ENCODE results near the gene CWF19L2.
"Not testable (repeated sequence)": the region's sequence is repeated elsewhere in the genome, so short reads cannot be mapped to it uniquely, and the experiment has no call there.

CWF19L2 gene

DNA sequence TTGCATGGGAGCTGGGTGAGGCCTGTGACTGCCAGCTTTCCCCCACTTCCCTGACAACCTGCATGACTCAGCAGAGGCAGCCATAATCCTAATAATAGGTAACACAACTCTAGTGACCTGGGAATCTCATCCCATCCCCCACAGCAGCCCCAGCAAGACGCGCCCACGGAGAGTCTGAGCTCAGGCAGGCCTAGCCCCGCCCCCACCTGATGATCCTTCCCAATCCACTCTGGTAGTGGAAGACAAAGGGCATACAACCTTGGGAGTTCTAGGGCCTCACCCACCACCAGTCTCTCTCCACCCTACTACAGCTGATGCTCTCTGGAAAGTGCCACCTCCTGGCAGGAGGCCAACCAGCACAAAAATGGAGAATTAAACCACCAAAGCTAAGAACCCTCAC, 60.3 kb downstream of the CWF19L2 start:
- peak overlapping the region in 1 of 11 experiments; percentile 12; a peak in 1 of 22 replicates for H3K27ac ChIP-seq
- H3K4me1 ChIP-seq: no peaks in the 10 kb centered on the region
- no peak overlapping the region for H3K4me2 ChIP-seq
- H3K9ac ChIP-seq: no peak overlapping the region
- TF ChIP-seq Cebpa-rat (IDR thresholded peaks at IDR 0.05): no peak
- H3K4me3 ChIP-seq: no peak overlapping the region
- peaks cover 9 to 27% (median 18%) of the 10 kb centered on the region in 11 experiments; a peak in 19 of 22 replicates for H3K9me3 ChIP-seq (replicated peaks in 1 of 11)
- no peaks in the 10 kb centered on the region for H3K27me3 ChIP-seq
- H3K36me3 ChIP-seq: peaks cover 26 to 62% (median 37%) of the 10 kb centered on the region in 11 experiments
- H4K20me1 ChIP-seq: no peaks in the 10 kb centered on the region

DNA sequence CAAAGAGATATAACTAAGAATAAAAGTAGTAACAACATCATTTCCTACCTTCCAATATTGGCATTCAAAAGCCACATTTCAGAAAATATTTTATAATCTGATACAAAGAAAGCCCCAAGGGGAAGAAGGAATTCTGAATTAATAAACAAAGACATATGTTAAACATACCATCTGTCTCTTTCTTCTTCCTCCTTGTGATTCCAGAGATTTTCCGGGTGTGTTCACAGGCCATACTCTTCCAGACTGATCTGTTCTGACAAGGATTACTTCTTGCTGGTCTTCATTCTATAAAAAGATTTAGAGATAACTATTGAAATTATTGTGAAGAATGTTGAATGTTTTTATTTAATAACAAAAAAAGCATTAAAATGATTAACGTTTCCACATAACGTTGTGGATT, 65.0 kb downstream of the CWF19L2 start:
- Histone ChIP-seq H4K20me1 (no peaks in the 10 kb centered on the region), H3K4me1 (no peaks in the 10 kb centered on the region), H3K4me3 (no peak overlapping the region), H3K27me3 (no peaks in the 10 kb centered on the region), H3K27ac (no peak overlapping the region), H3K9me3 (replicated peaks in 1 of 11) (no peaks in the 10 kb centered on the region), H3K4me2 (no peak overlapping the region), H3K36me3 (peaks cover 39 to 85% (median 62%) of the 10 kb centered on the region in 11 experiments), H3K9ac (no peak overlapping the region)
- no peak for TF ChIP-seq Cebpa-rat (IDR thresholded peaks at IDR 0.05)

DNA sequence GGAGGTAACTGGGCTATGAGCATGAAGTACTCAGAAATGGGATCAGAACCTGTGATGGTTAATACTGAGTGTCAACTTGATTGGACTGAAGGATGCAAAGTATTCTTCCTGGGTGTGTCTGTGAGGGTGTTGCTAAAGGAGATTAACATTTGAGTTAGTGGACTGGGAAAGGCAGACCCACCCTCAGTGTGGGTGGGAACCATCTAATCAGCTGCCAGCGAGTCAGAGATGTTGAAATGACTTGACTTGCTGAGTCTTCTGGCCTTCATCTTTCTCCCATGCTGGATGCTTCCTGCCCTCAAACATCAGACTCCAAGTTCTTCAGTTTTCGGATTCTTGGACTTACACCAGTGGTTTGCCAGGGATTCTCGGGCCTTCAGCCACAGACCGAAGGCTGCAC, 66.9 kb downstream of the CWF19L2 start:
- not testable (repeated sequence) for H3K4me2 ChIP-seq; H3K27ac ChIP-seq; H3K9ac ChIP-seq; H3K9me3 ChIP-seq (replicated peaks in 1 of 11); H3K27me3 ChIP-seq; H3K4me1 ChIP-seq; H4K20me1 ChIP-seq; H3K4me3 ChIP-seq
- H3K36me3 ChIP-seq: peaks cover 41 to 87% (median 63%) of the 10 kb centered on the region in 11 experiments

DNA sequence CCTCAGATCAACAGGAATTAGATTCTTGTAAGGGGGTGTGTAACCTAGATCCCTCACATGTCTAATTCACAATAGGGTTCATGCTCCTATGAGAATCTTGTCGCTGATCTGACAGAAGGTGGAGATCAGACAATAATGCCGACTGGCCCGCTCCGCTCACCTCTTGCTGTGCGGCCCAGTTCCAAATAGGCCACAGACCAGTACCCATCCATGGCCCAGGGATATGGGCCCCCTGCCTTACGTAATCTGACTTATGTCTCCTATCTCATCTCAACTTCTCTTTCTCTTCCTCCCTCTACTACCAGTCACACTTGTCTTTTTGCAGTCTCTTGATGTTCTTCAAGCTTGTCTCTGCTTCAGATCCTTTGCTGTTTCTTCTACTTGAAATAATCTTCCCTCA, 70.0 kb downstream of the CWF19L2 start:
- Histone ChIP-seq H3K4me1 (no peaks in the 10 kb centered on the region), H3K9me3 (replicated peaks in 1 of 11) (no peaks in the 10 kb centered on the region), H4K20me1 (no peaks in the 10 kb centered on the region), H3K27me3 (no peaks in the 10 kb centered on the region), H3K4me2 (no peak overlapping the region), H3K9ac (no peak overlapping the region), H3K36me3 (peaks cover 35 to 85% (median 62%) of the 10 kb centered on the region in 11 experiments), H3K27ac (no peak overlapping the region), H3K4me3 (no peak overlapping the region)
- no peak for TF ChIP-seq Cebpa-rat (IDR thresholded peaks at IDR 0.05)

DNA sequence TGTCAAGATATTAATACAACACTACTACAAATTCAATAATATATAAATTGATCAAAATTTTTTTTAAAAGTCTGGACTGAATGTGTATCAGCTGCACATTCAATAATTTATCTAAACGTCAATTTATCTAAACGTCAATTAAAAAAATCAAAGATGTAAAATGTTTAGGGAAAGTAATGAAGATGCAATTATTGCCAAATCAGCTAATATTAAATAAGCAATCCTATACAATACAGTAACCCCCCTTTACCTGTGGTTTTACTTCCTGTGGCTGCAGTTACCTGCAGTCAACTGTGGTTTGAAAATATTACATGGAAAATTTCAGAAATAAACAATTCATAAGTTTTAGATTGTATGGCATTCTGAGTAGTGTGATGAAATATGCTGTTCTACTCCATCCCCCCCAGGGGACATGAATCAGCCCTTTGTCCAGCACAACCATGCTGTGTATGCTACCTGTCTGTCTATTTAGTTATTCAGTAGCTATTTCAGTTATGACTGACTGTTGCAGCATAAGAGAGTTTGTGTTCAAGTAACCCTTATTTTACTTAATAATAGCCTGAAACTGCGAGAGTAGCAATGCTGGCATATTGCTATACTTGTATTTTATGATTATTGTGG, 72.2 kb downstream of the CWF19L2 start:
- Histone ChIP-seq H3K4me2 (no peak overlapping the region), H3K4me3 (no peak overlapping the region), H4K20me1 (no peaks in the 10 kb centered on the region), H3K27me3 (no peaks in the 10 kb centered on the region), H3K9me3 (replicated peaks in 1 of 11) (no peaks in the 10 kb centered on the region), H3K4me1 (no peaks in the 10 kb centered on the region), H3K36me3 (peaks cover 13 to 70% (median 43%) of the 10 kb centered on the region in 11 experiments), H3K27ac (no peak overlapping the region), H3K9ac (no peak overlapping the region)
- no peak for TF ChIP-seq Cebpa-rat (IDR thresholded peaks at IDR 0.05)

DNA sequence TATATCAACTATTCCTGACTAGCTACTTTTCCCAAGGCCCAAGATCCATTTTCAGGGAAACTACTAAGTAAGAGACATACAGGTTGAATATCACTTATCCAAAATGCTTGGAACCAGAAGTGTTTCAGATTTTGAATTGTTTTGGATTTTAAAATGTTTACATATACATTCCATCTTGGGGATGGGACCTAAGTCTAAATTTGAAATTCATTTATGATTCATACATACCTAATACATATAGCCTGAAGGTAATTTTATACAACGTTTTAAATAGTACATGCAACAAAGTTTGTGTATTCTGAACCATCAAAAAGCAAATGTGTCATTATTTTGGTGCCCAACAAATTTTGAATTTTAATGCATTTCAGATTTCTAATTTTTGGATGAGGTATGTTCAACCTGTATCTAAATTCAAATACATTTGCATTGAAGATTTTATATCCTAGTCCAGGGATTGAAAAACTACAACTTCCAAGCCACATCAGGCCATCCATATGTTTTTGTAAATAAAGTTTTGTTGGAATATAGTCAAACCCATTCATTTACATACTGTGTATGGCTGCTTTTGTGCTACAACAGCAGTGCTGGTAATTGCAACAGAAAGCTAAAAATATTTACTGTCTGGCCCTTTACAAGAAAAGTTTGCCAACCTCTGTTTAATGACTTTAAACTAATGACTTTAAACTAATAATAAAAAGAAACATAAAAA, 73.3 kb downstream of the CWF19L2 start:
- no peak overlapping the region for H3K27ac ChIP-seq
- no peak overlapping the region for H3K4me3 ChIP-seq
- no peaks in the 10 kb centered on the region for H4K20me1 ChIP-seq
- H3K4me2 ChIP-seq: no peak overlapping the region
- H3K36me3 ChIP-seq: peaks cover 11 to 64% (median 32%) of the 10 kb centered on the region in 11 experiments; a peak in 21 of 22 replicates
- no peak overlapping the region for H3K9ac ChIP-seq
- H3K4me1 ChIP-seq: no peaks in the 10 kb centered on the region
- no peak for TF ChIP-seq Cebpa-rat (IDR thresholded peaks at IDR 0.05)
- H3K27me3 ChIP-seq: no peaks in the 10 kb centered on the region
- H3K9me3 ChIP-seq (replicated peaks in 1 of 11): no peaks in the 10 kb centered on the region; a peak in 1 of 22 replicates

DNA sequence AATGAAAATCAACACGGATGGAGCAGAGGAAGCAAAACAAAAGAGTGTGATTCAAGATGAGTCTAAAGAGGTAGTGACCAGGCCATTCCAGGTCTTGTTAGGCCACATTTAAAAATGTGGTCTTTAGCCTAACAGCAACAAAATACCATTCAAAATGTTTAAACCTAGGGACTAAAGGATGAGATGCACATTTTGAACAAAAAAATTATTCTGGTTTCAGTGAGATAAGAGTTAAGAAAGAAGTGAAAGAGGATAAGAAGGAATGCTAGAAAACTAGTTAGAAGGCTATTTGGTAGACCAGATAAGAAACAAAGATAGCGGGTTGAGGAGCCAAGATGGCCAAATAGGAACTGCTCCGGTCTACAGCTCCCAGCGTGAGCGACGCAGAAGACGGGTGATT, 85.2 kb downstream of the CWF19L2 start:
- no peak for TF ChIP-seq Cebpa-rat (IDR thresholded peaks at IDR 0.05)
- 0 out of 22 replicates have a peak, but pooled peaks cover 0 to 4% (median 0%) of the 10 kb centered on the region in 11 experiments for H3K9me3 ChIP-seq (replicated peaks in 1 of 11)
- no peaks in the 10 kb centered on the region for H3K36me3 ChIP-seq
- H3K4me2 ChIP-seq: no peak overlapping the region
- H3K4me3 ChIP-seq: no peak overlapping the region
- no peak overlapping the region for H3K9ac ChIP-seq
- no peaks in the 10 kb centered on the region for H3K27me3 ChIP-seq
- peaks cover 0 to 18% (median 0%) of the 10 kb centered on the region in 10 experiments; a peak in 6 of 20 replicates for H3K4me1 ChIP-seq
- H4K20me1 ChIP-seq: no peaks in the 10 kb centered on the region
- H3K27ac ChIP-seq: no peak overlapping the region

DNA sequence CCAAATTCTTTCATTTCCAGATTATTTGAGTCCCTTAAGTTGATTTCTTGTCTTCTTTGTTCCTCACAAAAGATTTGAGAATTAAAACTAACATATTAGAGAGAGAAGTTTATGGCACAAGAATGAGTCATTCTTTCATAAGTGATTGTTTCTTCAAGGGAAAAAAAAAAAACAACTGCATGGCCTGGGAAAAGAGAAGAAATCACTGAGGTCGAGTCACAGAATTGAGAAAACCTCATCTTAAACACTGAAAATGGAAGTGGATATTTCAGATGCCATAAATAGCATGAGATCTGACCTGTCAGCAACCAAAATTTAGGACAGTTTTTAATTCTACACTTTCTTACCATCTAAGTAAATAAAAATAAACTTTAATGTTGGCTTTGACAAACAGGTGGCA, 87.2 kb downstream of the CWF19L2 start:
- Histone ChIP-seq H3K9ac (0 out of 22 replicates have a peak overlapping the region, but pooled peaks of 1 of the 11 experiments have one; percentile 21), H3K4me3 (no peak overlapping the region), H3K27ac (peak overlapping the region in 2 of 11 experiments; percentile 1 to 24; a peak in 2 of 22 replicates), H3K9me3 (replicated peaks in 1 of 11) (0 out of 22 replicates have a peak, but pooled peaks cover 0 to 4% (median 0%) of the 10 kb centered on the region in 11 experiments), H3K27me3 (no peaks in the 10 kb centered on the region), H3K4me2 (peak overlapping the region in 4 of 11 experiments; percentile 4 to 50 (median 45); a peak in 4 of 22 replicates), H3K4me1 (peaks cover 0 to 18% (median 0%) of the 10 kb centered on the region in 10 experiments; a peak in 6 of 20 replicates), H4K20me1 (no peaks in the 10 kb centered on the region), H3K36me3 (no peaks in the 10 kb centered on the region)
- no peak for TF ChIP-seq Cebpa-rat (IDR thresholded peaks at IDR 0.05)

DNA sequence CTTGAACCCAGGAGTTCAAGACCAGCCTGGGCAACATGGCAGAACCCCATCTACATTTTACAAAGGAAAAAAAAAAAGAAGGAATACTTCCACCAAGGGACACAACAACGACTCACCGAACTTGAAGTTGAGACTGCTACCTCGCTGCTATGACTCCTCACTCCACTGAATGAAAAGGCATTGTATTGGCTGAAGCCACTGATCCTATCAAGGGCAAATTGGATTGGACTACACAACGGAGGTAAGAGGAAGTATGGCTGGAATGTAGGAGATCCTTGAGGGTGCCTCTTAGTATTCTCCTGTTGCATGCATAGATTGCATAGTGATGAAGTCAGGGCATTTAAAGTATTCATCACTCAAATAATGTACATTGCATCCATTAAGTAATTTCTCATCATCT, 97.9 kb downstream of the CWF19L2 start:
- Histone ChIP-seq H3K27ac (no peak overlapping the region), H3K4me3 (no peak overlapping the region), H3K9ac (no peak overlapping the region), H4K20me1 (no peaks in the 10 kb centered on the region), H3K36me3 (peaks cover 0 to 26% (median 9%) of the 10 kb centered on the region in 11 experiments; a peak in 11 of 22 replicates), H3K4me2 (no peak overlapping the region), H3K27me3 (no peaks in the 10 kb centered on the region), H3K4me1 (no peaks in the 10 kb centered on the region), H3K9me3 (replicated peaks in 1 of 11) (peaks cover 0 to 4% (median 0%) of the 10 kb centered on the region in 11 experiments; a peak in 3 of 22 replicates)
- TF ChIP-seq Cebpa-rat (IDR thresholded peaks at IDR 0.05): no peak

Measured in BLaER1 treated with 17β-estradiol and CSF1 and Interleukin-3, amounts not matched to agents 10 nM and 100 nM (cell line).